ENCODE results near the gene GUCY2D.
"Not testable (repeated sequence)": the region's sequence is repeated elsewhere in the genome, so short reads cannot be mapped to it uniquely, and the experiment has no call there.

The GUCY2D gene

GRCh38 chr17:8001976-8002720, at the start of gene GUCY2D:
GUCY2D (plus strand) TSS chr17:8002615; CDS start chr17:8003048, 433 bp downstream.
- peak; percentile 91 for DNase-seq

GRCh38 chr17:7953266-7953665, 49.1 kb upstream of the GUCY2D start:
- not testable (repeated sequence) for DNase-seq

GRCh38 chr17:7955414-7956227, 46.8 kb upstream of the GUCY2D start:
- peak; percentile 77 for DNase-seq

- DNase-seq, result no peak
Observed at GRCh38 chr17:7956228-7956965, 46.0 kb upstream of the GUCY2D start.

GRCh38 chr17:7959503-7960253, 42.7 kb upstream of the GUCY2D start:
- DNase-seq, result peak; percentile 76

- no peak for DNase-seq
Observed at GRCh38 chr17:7961421-7961820, 41.0 kb upstream of the GUCY2D start.

GRCh38 chr17:7967751-7968150, 34.7 kb upstream of the GUCY2D start:
- DNase-seq, result no peak

- DNase-seq, result peak; percentile 89
Observed at GRCh38 chr17:7969433-7969832, 33.0 kb upstream of the GUCY2D start.

- DNase-seq, result no peak
Observed at GRCh38 chr17:7971651-7972050, 30.8 kb upstream of the GUCY2D start.

GRCh38 chr17:7972131-7972785, 30.2 kb upstream of the GUCY2D start:
- DNase-seq, result no peak

- DNase-seq, result no peak
Observed at GRCh38 chr17:7974638-7975131, 27.7 kb upstream of the GUCY2D start.

GRCh38 chr17:7977039-7977438, 25.4 kb upstream of the GUCY2D start:
- DNase-seq, result no peak

- DNase-seq, result no peak
Observed at GRCh38 chr17:7977805-7978204, 24.6 kb upstream of the GUCY2D start.

GRCh38 chr17:7982173-7982572, 20.2 kb upstream of the GUCY2D start:
- peak; percentile 48 for DNase-seq

- peak; percentile 26 for DNase-seq
Observed at GRCh38 chr17:7982666-7983065, 19.7 kb upstream of the GUCY2D start.

- DNase-seq, result no peak
Observed at GRCh38 chr17:7984904-7985303, 17.5 kb upstream of the GUCY2D start.

GRCh38 chr17:7987112-7987893, 15.1 kb upstream of the GUCY2D start:
- no peak for DNase-seq

- DNase-seq, result peak; percentile 85
Observed at GRCh38 chr17:7988750-7989178, 13.7 kb upstream of the GUCY2D start.

- DNase-seq, result peak; percentile 78
Observed at GRCh38 chr17:7989781-7990655, 12.4 kb upstream of the GUCY2D start.

- peak; percentile 19 for DNase-seq
Observed at GRCh38 chr17:7992516-7992915, 9.9 kb upstream of the GUCY2D start.
